Panc1 (cell line): ENCODE data around the gene SHC4.
"Not testable (repeated sequence)": the region's sequence is repeated elsewhere in the genome, so short reads cannot be mapped to it uniquely, and the experiment has no call there.

Experiments used
- CTCF ChIP-seq: fragments of 450-650 bp; IDR thresholded peaks from 2 replicates; pipeline ENCODE4 v1.5.1; 2017; ENCODE audit warnings: mild to moderate bottlenecking
- POLR2AphosphoS5 ChIP-seq: IDR thresholded peaks from 2 replicates; pipeline ENCODE4 v1.6.1; 2012; ENCODE audit warnings: mild to moderate bottlenecking, low read depth, low read length, moderate library complexity
- TCF7L2 ChIP-seq: IDR thresholded peaks from 2 replicates; pipeline ENCODE4 v1.6.1; 2011; ENCODE audit warnings: mild to moderate bottlenecking, low read depth, low read length, inconsistent platforms

- TF ChIP-seq CTCF, TCF7L2, POLR2AphosphoS5: not testable (repeated sequence)
Measured at GRCh38 chr15:48909313-48909712, 54.4 kb downstream of the SHC4 start.
